ENCODE measurements around the gene SPSB4.

DNA sequence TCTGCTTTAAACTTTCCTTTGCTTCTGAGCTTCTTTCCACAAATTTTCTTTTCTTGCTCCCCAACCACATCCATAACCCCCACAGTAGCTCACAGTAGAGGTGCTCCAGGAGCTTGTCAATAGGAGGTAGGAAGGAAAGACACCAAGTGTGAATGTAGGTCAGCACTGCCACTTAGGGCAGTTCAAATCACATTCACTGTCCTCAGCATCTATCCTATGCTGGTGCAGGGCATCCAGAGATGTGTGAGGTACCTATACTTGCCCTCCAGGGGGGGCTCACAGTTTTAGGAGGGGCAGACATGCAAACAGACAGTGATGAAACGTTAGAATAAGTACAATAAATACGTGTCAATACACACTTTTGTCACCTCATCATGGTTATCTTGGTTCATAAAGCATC lies 1.5 kb upstream of the SPSB4 start:
- TF ChIP-seq, protein P1, sequence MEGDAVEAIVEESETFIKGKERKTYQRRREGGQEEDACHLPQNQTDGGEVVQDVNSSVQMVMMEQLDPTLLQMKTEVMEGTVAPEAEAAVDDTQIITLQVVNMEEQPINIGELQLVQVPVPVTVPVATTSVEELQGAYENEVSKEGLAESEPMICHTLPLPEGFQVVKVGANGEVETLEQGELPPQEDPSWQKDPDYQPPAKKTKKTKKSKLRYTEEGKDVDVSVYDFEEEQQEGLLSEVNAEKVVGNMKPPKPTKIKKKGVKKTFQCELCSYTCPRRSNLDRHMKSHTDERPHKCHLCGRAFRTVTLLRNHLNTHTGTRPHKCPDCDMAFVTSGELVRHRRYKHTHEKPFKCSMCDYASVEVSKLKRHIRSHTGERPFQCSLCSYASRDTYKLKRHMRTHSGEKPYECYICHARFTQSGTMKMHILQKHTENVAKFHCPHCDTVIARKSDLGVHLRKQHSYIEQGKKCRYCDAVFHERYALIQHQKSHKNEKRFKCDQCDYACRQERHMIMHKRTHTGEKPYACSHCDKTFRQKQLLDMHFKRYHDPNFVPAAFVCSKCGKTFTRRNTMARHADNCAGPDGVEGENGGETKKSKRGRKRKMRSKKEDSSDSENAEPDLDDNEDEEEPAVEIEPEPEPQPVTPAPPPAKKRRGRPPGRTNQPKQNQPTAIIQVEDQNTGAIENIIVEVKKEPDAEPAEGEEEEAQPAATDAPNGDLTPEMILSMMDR (IDR thresholded peaks at IDR 0.05) = no peak
- no peak for TF ChIP-seq POLR2AphosphoS5 (IDR thresholded peaks at IDR 0.05; ENCODE audit: insufficient read depth in 1 of 2, low read depth in 1 of 2)

Data from vagina (tissue), 2 donors.